Right lobe of liver (tissue), 6 donors: ENCODE results near the gene ASB3. TPM values are rescaled to one million over a fixed set of nuclear protein-coding genes. Genes with fewer than 3 reads are reported as not detected.

ENCODE experiments used
- ATAC-seq, 4 donors: fragments of 200-7000 bp; cut with Tn5 transposase; one replicate each; pipeline ENCODE4 v1.9.1; 2020; ENCODE audit warnings: mild to moderate bottlenecking in 4 of 4, moderate library complexity in 4 of 4
- DNase-seq, 3 donors: peaks; one replicate each; pipeline ENCODE4 v3.0.0-alpha.2; 2020
- H3K27ac ChIP-seq, 3 donors: fragments of 200-600 bp; one replicate each; pipeline ENCODE4 v1.8.0; 2022
- H3K27me3 ChIP-seq, 2 donors: fragments of 200-600 bp; one replicate each; pipeline ENCODE4 v1.8.0; 2022
- H3K36me3 ChIP-seq, 4 donors: fragments of 200-600 bp; sonication (generic) in 1 of 4; one replicate each; pipeline versions ENCODE4 v1.5.1 to v1.8.0; 2017 to 2022; ENCODE audit warnings: control low read depth in 1 of 4
- H3K4me1 ChIP-seq, 4 donors: fragments of 200-600 bp; sonication (generic) in 1 of 4; one replicate each; pipeline versions ENCODE4 v1.5.1 to v1.8.0; 2017 to 2022; ENCODE audit warnings: control low read depth in 1 of 4
- H3K4me3 ChIP-seq, 3 donors: fragments of 200-600 bp; one replicate each; pipeline ENCODE4 v1.8.0; 2022
- H3K9me3 ChIP-seq, 4 donors: fragments of 200-600 bp; sonication (generic) in 1 of 4; one replicate each; pipeline versions ENCODE4 v1.5.1 to v1.8.0; 2017 to 2022; ENCODE audit warnings: control low read depth in 1 of 4
- CTCF ChIP-seq, 4 donors: fragments of 200-600 bp in 3 of 4; fragments of 450-650 bp in 1 of 4; IDR thresholded peaks; one replicate each; pipeline versions ENCODE4 v1.5.1 to v1.8.0; 2016 to 2022; ENCODE audit warnings: antibody characterized with exemption in 4 of 4, mild to moderate bottlenecking in 2 of 4
- POLR2A ChIP-seq: fragments of 450-650 bp; IDR thresholded peaks from one replicate; pipeline ENCODE4 v1.6.1; 2017; ENCODE audit warnings: antibody characterized with exemption, mild to moderate bottlenecking
- WGBS: methylation state at CpG from one replicate; pipeline ENCODE4 v1.1.6; 2018; ENCODE audit warnings: low coverage, low lambda C conversion rate; ENCODE audit not compliant: insufficient coverage; ENCODE audit errors: missing lambda C conversion rate; 5-methylcytosine and 5-hydroxymethylcytosine counted together
- intact Hi-C, 2 donors: fragments of 100-400 bp; cut with DNase I; formaldehyde crosslinking; loops; one replicate each; pipeline versions ENCODE4 v1.11.2 to v1.14.1; 2022
- total RNA-seq, 6 experiments: library from RNA; depleted of rRNA in 2 of 6; stranded (reverse); fragments of >200 nt in 2 of 6; fragmentation: NEBNext Ultra II Directional in 3 of 6; extraction: Animal tissue kit (Norgen Biotek cat#: 25700) in 3 of 6; gene quantifications; one replicate each; pipeline versions ENCODE4 v1.1.0 to v1.2.4, GENCODE V29; 2016 to 2023
- donor health status: DM: no; HTN: yes; CAD: no.
- donor health status: DM: no; HTN: no; CAD: no.
- donor health status: DM: no; HTN: no; CAD: no.
- donor health status: DM: no; HTN: yes; CAD: no.
- donor health status: DM: no; HTN: yes; CAD: no.

ASB3 gene
- total RNA-seq, 6 experiments from 2014 or later: 3.6 to 8.4 (median 5.3) TPM

DNA sequence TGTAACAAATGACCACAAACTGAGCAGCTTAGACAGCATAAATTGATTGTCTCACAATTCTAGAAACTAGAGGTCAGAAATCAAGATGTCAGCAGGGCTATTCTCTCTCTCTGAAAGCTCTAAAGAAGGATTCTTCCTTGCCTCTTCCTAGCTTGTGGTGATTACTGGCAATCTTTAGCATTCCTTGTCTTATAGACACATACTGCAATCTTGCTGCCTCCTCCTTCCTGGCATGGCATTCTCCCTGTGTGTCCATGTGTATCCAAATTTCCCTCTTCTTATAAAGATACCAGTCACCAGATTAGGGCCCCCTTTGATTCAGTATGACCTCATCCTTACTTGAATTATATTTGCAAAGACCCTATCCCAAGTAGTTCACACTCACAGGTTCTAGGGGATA is 2.3 kb downstream of the ASB3 start:
- Histone ChIP-seq H3K4me3 (no peak overlapping the region), H3K4me1 (peaks cover 0 to 25% (median 6%) of the 10 kb centered on the region in 4 donors), H3K27me3 (no peaks in the 10 kb centered on the region), H3K27ac (no peak overlapping the region), H3K9me3 (no peaks in the 10 kb centered on the region), H3K36me3 (no peaks in the 10 kb centered on the region)
- DNase-seq (no peak), ATAC-seq (no peak)
- intact Hi-C loops: no loop called here
- no peak for TF ChIP-seq CTCF (IDR thresholded peaks at IDR 0.05)
- TF ChIP-seq POLR2A: no peak

DNA sequence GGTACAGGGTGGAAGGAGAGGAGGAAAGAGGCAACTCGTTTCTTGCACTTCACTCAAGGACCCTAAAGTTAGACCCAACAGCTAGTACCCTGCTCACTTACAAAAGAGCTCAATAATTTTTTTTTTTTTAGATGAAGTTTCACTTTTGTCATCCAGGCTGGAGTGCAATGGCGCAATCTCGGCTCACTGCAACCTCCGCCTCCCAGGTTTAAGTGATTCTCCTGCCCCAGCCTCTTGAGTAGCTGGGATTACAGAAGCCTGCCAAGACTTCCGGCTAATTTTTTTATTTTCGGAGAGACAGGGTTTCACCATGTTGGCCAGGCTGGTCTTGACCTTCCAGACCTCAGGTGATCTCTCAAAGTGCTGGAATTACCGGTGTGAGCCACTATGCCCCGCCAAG is 4.1 kb downstream of the ASB3 start:
- ATAC-seq (no peak), DNase-seq (no peak)
- intact Hi-C loops: no loop called here
- TF ChIP-seq CTCF (IDR thresholded peaks at IDR 0.05): no peak
- TF ChIP-seq POLR2A: no peak
- WGBS: 74% methylated on average over 8 of the region's 8 CpGs
- H3K9me3 ChIP-seq: no peaks in the 10 kb centered on the region
- no peak overlapping the region for H3K4me3 ChIP-seq
- peaks cover 0 to 13% (median 6%) of the 10 kb centered on the region in 4 donors for H3K4me1 ChIP-seq
- H3K36me3 ChIP-seq: no peaks in the 10 kb centered on the region
- H3K27ac ChIP-seq: no peak overlapping the region
- H3K27me3 ChIP-seq: no peaks in the 10 kb centered on the region

DNA sequence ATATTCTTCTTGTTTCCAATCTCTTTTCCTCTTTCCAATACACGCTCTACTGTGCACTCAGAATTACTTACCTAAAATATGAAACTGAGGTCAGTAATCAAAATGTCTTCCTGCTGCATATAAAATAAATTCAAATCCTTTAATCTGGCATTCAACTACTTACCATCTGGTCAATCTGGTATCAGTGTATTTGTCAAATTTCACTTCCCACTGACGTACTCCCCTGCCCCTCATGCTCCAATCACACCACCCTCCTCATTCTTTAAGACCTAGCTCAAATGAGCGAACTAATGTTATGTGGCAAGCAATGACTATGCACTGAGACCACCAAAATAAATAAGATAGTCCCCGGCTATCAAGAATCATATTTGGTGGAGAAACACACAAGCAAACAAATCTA is 6.7 kb downstream of the ASB3 start:
- Histone ChIP-seq H3K9me3 (no peaks in the 10 kb centered on the region), H3K27me3 (no peaks in the 10 kb centered on the region), H3K27ac (no peak overlapping the region), H3K4me3 (no peak overlapping the region), H3K4me1 (peaks cover 0 to 3% (median 0%) of the 10 kb centered on the region in 4 donors), H3K36me3 (no peaks in the 10 kb centered on the region)
- intact Hi-C loops: no loop called here
- DNase-seq: no peak
- TF ChIP-seq POLR2A (no peak), CTCF (IDR thresholded peaks at IDR 0.05) (no peak)
- WGBS: 90% methylated on average over 4 of the region's 4 CpGs
- no peak for ATAC-seq

- ATAC-seq (no peak), DNase-seq (no peak)
- Histone ChIP-seq H3K27ac (no peak overlapping the region), H3K4me3 (no peak overlapping the region), H3K9me3 (no peaks in the 10 kb centered on the region), H3K4me1 (no peaks in the 10 kb centered on the region), H3K27me3 (no peaks in the 10 kb centered on the region), H3K36me3 (no peaks in the 10 kb centered on the region)
- intact Hi-C loops: no loop called here
- TF ChIP-seq POLR2A (no peak), CTCF (IDR thresholded peaks at IDR 0.05) (no peak)
- 76% methylated on average over 5 of the region's 5 CpGs for WGBS
Measured at GRCh38 chr2:53778536-53779162, 8.1 kb downstream of the ASB3 start.

DNA sequence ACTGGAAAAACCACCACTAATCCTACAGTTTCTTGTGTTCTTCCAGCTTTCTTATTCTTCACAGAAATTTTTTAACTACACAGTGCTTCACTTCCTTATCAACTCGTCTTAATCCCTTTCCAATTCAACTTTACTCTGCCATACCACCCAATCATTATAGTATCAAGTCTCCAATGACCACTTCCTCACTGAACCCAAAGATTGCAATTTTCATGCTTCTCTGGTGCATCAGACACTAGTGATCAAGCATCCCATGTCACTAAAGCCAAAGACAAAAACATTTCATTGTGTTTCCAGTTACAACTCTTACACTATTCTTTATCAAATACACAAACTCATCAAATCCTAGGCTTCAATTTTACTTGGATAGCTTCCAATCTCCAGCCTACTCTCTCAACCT is 9.6 kb downstream of the ASB3 start:
- Histone ChIP-seq H3K9me3 (no peaks in the 10 kb centered on the region), H3K27ac (no peak overlapping the region), H3K27me3 (no peaks in the 10 kb centered on the region), H3K36me3 (no peaks in the 10 kb centered on the region), H3K4me3 (no peak overlapping the region), H3K4me1 (no peaks in the 10 kb centered on the region)
- no peak for DNase-seq
- TF ChIP-seq POLR2A (no peak), CTCF (IDR thresholded peaks at IDR 0.05) (no peak)
- WGBS: 73% methylated on average over 1 of the region's 1 CpG
- intact Hi-C loops: no loop called here
- no peak for ATAC-seq
